HG02571 (cell line): Measurements from ENCODE around the gene SIDT2.

Experiments used
- ATAC-seq: cut with Tn5 transposase; IDR thresholded peaks from one replicate; pipeline ENCODE4 v1.9.1; 2021; ENCODE audit warnings: mild to moderate bottlenecking, moderate library complexity; ENCODE audit not compliant: unreplicated experiment

SIDT2 gene

GRCh38 chr11:117187799-117188481 is 9.4 kb downstream of the SIDT2 start:
- ATAC-seq: no peak

DNA sequence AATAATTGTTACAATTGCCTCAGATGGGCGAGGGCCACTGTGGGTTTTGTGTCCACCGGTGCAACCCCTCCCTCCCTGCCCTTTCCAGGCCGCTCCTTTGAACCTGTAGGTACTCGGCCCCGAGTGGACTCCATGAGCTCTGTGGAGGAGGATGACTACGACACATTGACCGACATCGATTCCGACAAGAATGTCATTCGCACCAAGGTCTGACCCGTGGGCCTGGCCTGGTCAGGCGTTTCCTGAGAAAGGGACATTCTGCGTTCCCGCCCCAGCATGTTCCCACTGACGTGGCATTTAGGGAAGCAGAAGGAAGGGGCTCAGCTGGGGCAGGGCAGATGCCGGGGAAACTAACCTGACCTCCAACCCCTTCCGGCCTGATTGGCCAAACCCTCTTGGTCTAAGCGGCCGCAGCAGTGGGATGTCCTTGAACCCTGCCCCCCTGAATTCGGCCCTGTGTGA is 10.1 kb downstream of the SIDT2 start:
- ATAC-seq: no peak

DNA sequence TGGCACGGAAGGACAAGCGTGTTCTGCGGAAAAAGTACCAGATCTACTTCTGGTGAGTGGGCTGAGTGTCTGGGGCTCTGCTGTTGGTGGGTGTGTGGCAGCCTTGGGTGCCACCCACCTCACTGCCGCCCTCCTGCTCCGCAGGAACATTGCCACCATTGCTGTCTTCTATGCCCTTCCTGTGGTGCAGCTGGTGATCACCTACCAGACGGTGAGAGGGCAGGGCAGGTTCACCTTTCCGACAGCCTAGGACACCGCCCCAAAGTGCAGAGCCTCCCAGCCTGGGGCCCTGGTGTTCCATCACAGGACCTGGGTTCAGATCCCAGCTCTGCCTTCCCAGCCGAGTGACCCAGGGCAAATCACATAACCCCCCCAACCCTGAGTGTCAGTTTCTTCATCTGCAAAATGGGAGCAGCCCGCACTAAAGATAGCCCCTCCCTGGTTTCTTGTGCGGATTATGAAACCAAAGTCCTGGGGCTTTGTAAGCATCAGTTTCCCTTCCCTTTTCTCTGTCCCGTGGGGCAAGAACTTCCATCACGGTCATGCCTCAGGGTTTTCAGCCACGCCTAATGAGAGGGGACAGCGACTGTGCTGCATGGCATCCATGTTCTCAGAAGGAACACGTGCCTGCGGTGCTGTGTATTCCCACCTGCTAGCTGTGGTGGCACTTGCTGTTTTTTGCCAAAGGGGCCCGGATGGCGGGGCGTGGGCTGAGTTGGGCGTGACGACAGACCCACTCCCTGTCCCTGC is 10.8 kb downstream of the SIDT2 start:
- peak; percentile 50 for ATAC-seq

- no peak for ATAC-seq
Observed at GRCh38 chr11:117189941-117190544, 11.5 kb downstream of the SIDT2 start.

GRCh38 chr11:117191680-117192400 is 13.3 kb downstream of the SIDT2 start:
- no peak for ATAC-seq

- ATAC-seq: no peak
Observed at GRCh38 chr11:117192401-117192875, 13.9 kb downstream of the SIDT2 start.

GRCh38 chr11:117193130-117194020 is 14.8 kb downstream of the SIDT2 start:
- no peak for ATAC-seq

GRCh38 chr11:117194267-117194666 is 15.7 kb downstream of the SIDT2 start:
- no peak for ATAC-seq

- ATAC-seq: no peak
Observed at GRCh38 chr11:117195258-117195657, 16.7 kb downstream of the SIDT2 start.

GRCh38 chr11:117195761-117196160 is 17.2 kb downstream of the SIDT2 start:
- no peak for ATAC-seq

DNA sequence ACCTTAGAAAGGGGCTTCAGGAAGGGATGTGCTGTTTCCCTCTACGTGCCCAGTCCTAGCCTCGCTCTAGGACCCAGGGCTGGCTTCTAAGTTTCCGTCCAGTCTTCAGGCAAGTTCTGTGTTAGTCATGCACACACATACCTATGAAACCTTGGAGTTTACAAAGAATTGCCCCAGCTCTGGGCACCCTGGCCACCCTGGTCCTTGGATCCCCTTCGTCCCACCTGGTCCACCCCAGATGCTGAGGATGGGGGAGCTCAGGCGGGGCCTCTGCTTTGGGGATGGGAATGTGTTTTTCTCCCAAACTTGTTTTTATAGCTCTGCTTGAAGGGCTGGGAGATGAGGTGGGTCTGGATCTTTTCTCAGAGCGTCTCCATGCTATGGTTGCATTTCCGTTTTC is 18.5 kb downstream of the SIDT2 start:
- no peak for ATAC-seq

DNA sequence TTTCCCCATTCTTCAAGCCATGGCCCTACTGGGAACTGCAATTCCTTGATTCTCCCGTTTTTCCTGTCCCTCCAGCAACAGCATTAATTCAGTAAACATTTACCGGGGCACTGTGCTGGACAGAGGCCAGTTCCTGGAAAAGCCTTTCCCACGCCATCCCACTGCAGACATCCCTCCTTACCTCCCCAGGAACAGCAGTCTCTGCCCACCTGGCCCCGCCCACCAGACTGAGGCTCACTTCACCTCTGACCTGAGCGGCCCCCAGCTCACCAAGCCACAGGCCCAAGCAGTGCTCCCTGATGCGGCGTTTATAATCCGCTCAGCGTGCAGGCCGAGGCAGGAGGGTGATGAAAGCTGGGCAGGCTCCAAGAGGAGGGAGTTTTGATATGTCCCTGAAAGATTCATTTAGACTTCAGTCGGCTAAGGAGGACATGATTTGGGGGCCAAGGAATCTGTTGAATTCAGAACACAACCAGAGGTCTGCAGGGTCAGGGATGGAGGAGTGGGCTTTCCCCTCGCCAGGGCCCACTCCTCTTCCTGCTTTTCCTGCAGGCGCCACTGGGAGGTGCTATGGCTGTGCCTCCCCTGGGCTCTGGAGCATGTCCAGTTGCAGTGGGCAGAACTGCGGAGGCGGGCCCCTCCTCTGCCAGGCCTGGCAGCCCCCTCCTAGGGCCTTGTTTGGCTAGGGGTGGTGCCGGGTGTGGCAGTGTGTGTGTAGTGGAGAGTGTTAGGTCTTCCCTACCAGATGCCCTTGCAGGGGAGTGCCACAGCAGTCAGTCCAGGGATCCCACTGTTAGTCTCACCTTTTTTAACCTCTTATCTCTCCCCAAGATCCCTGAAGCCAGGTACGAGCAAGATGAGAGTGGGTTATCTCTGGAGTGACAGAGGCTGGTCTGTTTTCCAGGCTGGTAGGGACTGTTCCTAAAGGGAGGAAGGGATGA is 19.2 kb downstream of the SIDT2 start:
- ATAC-seq: no peak

- no peak for ATAC-seq
Observed at GRCh38 chr11:117198613-117199012, 20.1 kb downstream of the SIDT2 start.

DNA sequence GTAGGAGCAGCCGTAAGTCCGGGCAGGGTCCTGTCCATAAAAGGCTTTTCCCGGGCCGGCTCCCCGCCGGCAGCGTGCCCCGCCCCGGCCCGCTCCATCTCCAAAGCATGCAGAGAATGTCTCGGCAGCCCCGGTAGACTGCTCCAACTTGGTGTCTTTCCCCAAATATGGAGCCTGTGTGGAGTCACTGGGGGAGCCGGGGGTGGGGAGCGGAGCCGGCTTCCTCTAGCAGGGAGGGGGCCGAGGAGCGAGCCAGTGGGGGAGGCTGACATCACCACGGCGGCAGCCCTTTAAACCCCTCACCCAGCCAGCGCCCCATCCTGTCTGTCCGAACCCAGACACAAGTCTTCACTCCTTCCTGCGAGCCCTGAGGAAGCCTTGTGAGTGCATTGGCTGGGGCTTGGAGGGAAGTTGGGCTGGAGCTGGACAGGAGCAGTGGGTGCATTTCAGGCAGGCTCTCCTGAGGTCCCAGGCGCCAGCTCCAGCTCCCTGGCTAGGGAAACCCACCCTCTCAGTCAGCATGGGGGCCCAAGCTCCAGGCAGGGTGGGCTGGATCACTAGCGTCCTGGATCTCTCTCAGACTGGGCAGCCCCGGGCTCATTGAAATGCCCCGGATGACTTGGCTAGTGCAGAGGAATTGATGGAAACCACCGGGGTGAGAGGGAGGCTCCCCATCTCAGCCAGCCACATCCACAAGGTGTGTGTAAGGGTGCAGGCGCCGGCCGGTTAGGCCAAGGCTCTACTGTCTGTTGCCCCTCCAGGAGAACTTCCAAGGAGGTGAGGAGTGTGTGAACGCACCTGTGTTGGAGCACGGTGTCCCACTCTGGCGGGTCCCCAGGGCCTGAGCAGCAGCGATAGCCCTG is 20.7 kb downstream of the SIDT2 start, which contains the start of gene TAGLN:
TSS of gene TAGLN (plus strand) at position 318 of the 863 bp plus-strand sequence. CDS start 3,644 bp downstream, outside the sequence.
- no peak for ATAC-seq

DNA sequence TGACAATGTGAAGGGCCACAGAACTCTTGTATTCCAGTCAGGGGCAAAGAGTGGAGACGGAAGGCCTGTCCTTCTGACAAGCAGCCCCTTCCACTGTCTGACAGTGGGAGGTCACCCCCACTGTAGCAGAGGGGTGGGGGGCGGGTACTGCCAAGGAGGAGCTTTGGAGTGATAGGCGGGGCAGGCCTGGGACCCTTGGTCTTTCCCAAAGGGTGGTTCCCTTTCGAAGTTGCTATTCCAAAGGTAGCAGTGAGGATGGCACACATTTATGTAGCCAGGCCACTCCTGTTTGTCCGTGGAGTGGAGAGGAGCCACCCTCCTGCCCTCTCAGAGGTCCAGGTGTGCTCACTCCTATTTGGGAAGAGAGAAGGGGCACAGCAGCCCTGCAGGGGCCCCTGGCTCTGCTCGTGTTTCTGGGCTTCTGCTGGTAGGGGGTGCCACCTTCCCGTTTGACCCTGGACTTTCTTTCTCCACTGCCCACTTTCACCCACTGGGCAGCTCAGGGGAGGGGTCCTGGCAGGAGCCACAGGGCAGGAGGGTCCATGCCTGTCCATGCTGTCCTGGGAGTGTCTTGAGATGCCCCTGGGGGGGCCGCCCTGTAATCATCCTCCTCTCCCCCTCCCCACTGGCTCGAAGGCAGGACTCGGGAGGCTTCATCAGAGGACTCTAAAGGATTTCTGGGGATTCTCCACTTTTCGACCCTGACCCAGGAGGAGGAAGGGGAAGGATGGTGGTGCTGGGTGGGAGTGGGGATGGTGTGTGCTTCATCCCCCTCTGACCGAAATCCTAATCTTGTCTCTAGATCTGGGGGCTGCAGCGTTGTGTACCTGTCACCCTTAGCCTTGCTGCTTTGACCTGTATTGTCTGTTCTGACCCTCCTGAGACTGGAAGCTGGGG is 21.6 kb downstream of the SIDT2 start:
- no peak for ATAC-seq

DNA sequence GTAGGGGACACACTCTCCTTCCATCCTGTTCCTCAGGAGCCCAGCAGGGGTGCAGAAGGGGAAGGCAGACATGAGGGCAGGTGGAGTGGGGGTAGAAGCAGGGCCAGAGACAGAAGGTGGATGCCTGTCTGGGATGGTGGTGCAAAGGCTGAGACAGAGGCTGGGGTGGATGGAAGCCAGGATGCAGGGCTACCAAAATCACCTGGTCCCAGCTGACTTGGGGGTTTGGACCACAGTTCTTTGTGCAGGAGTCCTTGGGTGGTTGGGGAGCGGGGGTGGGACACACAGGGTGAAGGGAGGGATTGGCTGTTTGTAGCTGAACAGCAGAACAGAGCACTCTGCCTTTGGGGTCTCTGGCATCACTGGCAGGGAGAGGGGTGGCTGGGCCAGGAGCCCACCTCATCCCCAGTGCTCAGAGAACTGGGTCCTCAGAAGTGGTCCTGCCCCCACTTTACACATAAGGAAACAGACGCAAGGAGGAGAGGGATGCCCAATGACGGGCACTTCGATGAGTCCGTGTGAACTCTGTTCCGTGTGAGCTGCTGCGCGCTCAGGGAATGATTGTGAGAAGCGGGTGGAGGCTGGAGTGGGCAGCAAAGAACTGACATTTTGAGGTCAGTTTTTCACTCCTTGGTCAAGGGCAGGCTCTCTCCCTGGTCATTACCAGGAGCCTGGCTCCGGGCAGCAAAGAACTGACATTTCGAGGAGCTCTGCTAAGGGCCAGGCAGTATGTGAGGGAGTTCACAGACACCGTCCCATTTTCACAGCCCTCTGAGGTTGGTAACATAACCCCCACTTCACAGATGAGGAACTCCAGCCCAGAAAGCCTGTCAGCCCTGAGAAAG is 22.5 kb downstream of the SIDT2 start:
- no peak for ATAC-seq
